HG02623 (cell line): ENCODE results near the gene SGPP2.

Source experiments
- ATAC-seq: cut with Tn5 transposase; IDR thresholded peaks from one replicate; pipeline ENCODE4 v1.9.1; 2021; ENCODE audit warnings: moderate library complexity; ENCODE audit not compliant: unreplicated experiment

SGPP2 gene

DNA sequence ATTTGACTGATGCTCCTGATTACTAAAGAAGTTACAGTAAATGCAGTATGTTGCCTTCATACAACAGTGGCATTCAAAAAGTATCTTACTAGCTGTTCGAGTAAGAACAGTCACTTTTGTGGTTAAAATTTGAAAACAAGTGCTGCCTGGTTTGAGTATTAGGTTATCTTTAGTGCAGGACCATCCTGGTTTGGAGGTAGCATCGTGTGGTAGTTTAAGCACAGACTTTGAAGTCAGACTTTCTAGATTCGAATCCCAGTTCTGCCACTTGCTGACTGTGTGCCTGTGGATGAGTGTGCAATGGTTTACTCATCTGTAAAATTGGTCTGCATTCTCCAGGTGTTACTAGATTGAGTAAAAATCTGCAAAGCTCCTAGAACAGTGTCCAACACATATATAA is 96.8 kb downstream of the SGPP2 start:
- ATAC-seq = peak; percentile 68

DNA sequence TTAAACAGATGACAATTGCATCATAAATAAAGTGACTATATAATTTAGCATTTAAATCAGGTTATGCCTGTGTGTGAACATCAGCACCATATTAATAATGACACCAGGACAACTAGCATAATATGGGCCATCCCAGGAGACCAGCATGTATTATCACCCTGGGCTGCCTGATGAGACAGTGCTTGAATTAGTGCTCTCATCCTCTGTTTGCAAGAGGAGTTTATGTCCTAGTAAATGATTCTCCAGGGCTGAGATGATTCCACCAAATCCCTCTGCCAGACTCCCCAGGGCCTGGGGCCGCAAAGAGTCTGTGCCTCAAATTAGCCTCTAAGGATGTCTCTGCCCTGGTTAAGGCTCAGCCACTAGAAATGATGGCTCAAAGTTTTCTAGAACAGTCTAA is 97.7 kb downstream of the SGPP2 start:
- ATAC-seq = no peak

DNA sequence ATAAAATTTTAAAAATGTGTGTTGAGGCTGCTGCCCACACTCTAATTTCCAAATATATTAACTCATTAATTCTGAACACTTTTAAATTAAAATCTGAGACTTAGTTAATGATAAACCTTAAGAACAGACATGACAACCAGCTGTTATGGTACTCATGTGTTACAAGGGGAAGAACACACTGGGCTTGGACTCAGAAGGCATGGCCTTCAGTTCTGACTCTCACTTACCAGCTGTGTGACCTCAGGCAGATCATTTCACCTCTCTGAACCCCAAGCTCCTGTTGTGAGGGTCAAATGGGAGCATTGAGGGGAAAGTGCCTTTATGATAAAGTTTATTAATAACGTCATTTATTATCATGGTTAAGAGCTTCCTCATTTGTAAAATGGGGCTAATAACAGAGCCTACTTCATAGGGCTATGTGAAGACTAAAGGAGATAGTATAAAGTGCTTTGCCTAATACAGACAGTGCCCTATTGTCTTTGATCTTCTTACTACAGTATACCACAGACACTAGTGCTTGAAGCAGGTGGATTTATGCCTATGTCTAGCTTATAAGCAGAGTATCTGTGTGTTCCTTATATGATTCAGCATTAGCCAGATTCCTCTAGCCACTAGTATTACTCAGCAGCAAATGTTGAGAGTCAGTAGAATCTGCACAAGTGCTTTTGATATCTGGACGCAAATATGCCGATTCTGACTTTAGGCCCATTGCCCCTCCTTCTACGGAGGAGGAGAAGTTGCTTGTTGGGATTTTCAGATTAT is 99.6 kb downstream of the SGPP2 start:
- peak; percentile 56 for ATAC-seq

DNA sequence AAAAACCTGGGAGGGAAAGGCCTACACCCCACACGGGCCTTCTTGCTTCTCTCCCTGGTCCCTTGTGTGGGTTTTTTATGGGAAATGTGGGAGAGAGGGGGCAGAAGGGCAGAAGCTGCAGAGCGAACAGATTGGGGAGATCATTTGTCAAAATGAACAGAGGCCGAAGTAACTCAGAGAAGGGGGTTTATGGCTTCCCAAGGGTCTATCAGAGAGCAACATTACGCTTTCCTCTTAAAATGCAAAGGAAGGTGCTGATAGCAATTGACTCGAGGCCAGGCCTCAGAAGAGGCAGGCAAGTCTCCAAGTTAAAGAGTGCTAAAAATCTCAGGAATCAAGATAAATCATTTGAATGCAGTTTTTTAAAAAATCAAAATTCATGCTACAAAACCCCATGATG is 101.5 kb downstream of the SGPP2 start:
- ATAC-seq = no peak

DNA sequence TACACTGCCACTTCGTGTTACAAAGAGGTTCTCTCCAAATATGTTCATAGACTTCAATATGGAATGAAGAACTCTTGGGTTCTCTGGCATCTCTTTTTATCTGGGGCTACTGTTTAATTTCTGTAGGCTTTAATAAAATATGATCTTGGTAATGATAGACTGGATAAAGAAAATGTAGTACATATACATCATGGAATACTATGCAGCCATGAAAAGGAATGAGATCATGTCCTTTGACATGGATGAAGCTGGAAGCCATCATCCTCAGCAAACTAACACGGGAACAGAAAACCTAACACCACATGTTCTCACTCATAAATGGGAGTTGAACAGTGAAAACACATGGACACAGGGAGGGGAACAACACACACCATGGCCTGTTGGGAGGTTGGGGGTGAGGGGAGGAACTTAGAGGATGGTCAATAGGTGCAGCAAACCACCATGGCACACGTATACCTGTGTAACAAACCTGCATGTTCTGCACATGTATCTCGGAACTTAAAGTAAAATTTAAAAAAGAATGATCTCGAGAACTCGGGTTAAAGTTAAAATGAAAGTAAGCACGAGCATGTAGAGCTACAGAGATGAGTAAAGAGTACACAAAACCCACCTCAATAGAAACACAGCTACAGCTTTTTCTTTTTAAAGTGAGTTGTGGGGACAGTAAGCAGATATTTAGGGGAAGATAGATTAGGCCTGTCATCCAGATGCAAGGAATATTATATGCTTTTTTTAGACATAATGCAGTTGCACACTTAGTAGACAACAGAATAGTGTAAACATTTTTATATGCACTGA is 102.3 kb downstream of the SGPP2 start:
- no peak for ATAC-seq

DNA sequence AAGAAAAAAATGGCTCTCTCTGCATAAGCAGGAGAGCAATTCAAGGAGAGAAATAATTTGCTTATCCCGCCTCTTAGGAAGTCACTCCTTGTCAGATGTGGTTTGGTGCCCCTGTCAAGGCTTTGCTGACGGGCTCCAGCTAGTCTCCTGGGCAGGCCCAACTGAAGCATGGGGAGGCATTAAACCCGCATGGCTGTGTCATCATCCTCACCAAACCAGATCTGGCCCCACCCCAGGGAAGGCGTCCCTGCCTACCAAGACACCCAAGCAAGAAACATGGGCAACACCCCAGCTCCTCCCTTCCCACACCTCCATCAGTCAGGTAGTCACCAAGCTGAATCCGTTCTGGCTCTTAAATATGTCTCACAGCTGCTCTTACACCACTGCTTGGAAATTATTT is 108.0 kb downstream of the SGPP2 start:
- no peak for ATAC-seq

DNA sequence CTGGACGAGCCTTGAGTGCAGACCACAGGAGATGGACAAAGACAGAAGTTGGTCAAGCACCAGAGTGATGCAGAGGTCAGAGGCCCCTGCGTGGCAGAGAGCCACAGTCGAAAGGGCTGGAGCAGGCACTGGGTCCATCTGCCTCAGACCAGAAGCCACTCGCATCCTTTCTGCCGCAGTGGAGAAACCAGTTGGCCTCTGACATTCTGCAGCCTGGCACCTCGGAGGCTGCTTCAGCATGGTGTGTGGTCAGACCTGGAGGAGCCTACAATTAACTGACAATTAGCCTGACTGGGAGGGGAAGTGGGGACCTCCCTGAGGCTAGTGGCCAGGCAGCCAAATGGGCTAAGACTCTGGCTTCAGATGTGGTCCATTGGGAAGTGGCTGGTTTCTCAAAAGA is 111.1 kb downstream of the SGPP2 start:
- no peak for ATAC-seq

DNA sequence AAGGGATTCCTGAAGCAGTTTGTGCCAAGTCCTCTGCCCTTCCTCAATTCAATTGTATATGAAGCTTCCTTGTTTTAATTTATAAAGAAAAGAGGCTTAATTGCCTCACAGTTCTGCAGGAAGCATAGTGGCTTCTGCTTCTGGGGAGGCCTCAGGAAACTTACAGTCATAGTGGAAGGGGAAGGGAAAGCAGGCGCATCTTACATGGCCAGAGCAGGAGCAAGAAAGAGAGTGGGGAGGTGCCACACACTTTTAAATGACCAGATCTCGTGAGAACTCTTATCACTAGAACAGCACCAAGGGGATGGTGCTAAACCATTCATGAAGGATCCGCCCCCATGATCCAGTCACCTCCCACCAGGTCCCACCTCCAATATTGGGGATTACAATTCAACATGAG is 114.2 kb downstream of the SGPP2 start:
- ATAC-seq = peak; percentile 69

DNA sequence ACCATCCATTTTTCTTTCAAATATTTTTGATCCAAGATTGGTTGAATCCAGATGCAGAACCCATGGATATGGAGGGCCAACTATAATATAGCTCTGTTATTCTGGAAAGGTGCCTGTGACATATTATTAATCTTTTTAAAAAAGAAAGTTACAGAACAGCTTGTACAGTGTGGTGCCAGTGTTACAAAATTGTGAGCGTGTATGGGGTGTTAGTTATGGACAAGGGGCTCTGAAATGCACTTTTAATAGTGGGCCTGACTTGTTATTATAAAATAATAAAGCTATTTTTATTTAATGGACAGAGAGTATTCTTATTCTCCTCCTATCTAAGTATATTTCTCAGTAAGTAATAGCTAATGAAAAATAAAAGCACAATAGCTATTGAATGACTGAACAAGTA is 120.3 kb downstream of the SGPP2 start:
- no peak for ATAC-seq

DNA sequence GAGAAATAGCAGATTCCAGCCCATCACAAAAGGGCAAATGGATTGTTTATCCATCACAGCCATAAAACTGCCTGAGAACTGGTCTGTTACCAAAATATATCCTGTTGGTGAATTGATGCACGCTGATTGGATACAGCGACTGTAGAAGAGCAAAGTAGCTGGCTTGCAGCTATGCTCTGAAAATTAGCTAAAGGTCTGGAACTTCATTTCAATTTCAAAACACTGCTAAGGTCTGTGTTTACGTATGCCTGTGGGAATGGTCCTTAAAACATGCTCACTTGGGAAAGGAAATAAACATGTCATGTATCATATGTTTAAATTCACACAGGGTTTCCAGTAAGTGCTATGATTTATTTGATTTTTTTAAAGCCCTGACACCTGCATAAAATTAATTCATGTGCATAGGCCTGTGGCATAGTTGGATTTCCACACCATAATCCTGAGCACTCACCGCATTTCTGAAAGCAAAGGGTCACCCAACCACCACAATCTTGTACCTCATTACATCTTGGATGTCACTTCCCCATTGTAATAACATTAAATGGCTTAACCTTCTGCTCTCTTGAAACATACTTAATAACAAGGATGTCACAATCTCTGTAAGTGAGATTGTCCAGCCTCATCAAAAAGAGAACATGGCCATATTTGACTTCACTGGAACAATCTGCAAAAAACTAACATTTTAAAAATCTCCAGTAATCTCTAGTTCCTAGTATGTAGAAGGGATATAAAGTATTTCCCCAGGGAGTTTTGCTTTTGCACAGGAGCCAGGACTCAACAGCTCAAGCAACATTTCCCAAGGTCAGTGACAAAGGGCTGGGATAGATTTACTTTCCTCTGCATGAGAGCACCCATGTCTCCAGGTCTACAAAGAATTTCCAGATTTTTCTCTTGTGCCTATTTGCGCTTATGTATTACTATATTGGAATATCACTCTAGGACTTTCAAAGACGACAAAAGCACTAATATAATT is 121.8 kb downstream of the SGPP2 start:
- no peak for ATAC-seq

DNA sequence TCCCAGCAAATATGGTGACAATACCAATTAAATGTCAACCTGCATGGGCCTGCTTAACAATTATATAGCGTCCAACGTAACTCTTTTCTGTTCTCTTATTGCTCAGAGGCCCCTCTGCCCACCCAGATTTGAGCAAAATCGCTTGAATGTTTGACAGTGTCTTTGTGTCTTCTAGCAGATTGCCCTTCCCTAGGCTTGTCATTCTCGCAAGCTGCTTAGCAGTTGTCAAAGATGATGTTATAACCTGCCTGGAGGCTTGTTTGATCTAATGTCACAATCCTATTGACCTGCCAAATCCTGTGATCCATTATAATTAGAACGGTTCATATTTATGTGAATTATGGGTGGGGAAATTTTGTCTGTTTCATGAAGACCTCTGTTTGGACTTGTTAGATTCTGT is 122.7 kb downstream of the SGPP2 start:
- ATAC-seq = no peak

DNA sequence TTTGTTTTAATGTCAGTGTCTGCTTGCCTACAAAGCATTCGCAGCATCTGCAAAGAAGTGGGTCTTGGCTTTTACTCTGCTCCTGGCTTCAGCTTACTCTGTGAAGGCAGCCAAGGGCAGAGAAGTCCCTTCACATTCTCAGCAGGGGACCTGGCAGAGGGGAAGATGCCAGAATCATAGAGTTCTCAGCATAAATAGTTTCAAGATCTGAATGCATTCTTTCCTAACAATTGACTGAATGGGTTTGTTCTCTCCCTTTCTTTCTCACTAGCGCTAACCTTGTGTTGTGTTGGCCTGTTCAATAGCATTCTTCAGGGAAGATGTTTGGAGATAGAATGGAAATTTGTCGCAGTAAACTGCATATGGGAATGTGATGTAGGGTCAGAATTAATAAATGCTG is 124.6 kb downstream of the SGPP2 start:
- no peak for ATAC-seq

DNA sequence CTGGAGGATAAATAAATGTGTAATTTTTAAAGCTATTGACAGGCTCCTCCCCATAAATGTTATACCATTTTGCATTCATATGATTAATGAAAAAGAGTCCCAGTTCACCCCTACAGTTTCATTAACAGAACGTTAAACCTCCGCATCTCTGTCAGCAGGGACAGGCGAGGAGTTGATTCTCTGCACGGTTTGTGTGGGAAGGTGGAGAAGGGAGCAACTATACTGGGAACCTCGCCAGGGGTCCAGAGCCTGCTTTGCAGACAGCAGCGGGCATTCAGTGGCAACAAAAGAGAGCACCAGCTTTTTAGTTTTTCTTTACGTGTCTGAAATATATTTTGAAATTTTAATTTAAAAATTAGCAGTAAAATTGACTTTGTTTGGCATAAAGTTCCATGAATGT is 130.2 kb downstream of the SGPP2 start:
- no peak for ATAC-seq

DNA sequence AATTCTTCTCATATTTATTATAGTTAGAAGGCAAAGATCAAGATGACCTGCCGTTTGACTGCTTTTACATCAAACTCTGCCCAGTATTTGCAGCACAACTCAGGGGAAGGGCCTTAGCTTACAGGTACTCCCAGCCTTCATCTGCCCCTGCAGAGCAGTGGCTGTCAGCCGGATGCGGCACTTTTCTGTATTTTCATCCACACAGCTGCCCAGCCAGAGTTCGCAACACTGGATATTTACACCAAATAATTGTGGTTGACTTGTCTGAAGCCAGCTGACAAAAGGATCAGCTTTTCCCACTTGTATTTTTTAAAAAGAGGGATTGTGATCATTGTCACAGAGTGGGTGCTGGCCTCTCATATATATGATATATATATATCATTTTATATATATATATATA is 136.8 kb downstream of the SGPP2 start:
- no peak for ATAC-seq

DNA sequence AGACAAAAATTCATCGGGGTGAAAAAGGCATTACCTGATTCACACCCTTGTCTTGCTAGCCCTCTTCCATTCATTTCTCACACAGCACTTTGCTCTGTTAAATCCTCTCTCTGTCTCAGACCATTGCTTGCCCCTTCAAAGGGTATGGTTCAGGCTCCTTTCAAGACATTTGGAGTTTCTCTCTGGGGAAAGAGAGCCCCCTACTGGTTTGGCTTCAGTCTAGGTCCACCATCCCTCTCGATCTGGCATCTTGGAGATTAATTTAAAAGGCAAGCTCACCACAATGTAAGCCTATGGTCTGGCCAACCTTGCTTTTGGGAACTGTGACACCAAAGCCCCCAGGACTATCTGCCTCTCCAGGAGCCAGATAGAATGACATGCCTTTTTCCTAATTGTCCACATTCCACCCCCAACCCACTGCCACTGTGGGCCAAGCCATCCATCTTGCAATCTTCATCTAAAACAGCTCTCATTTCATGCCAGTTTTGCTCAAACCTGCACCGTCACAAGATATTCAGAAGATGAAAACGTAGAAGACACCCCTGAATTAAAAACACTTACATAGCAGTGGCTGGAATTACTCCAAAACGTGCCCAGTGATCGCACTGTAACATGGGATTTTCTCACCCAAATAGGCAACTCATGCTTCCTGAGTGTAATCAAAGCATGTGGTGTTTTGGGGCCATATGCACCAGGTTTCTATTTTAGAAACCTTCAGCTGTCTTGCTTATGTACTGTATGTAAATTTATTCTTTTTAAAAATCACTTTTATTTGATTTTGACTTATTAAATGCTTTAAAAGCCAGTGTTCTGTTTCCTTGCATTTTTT is 137.7 kb downstream of the SGPP2 start:
- ATAC-seq = peak; percentile 72

DNA sequence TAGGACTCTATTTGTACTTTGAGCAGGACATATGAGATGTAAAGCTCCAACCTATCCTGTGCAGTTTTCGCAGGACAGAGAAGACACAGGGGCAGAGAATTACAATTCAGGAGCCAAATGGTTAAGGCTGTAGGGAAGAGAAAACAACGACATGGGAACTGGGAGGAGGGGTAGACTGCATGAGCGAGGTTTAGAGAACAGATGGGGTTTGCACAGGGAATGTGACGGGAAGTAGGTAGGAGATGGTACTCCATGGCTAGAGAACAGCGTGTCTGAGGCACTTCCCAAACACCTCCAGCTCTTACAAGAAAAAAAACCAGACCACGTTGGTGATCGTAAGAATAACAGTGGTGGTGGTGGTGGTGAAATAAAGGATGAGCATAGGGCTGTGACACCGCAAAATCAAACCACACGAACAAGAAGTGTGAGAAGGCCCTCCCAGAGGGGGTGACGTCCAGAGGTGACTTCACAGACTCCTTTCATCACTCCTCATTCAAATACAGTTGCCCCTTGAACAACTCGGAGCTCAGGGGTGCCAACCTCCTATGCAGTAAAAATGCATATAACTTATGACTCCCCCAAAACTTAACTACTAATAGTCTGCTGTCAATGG is 138.9 kb downstream of the SGPP2 start:
- ATAC-seq = no peak

DNA sequence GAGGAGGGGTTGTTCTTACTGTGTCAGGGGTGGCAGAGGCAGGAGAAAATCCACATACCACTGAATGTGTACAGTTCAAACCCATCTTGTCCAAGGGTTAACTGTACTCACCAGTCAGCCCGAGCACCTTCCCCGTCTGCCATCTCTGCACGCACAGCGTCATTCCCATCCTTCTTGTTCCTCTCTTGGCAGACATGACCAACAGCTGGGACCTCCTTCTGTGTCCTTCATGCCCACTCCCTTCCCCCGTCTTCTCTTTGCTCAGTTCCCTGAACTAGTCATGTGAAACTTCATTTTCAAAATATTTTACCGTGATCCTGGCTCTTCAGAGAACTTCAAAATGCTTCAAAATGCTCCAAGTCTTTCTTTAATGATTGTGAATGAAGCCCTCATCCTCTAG is 139.6 kb downstream of the SGPP2 start:
- ATAC-seq = no peak

DNA sequence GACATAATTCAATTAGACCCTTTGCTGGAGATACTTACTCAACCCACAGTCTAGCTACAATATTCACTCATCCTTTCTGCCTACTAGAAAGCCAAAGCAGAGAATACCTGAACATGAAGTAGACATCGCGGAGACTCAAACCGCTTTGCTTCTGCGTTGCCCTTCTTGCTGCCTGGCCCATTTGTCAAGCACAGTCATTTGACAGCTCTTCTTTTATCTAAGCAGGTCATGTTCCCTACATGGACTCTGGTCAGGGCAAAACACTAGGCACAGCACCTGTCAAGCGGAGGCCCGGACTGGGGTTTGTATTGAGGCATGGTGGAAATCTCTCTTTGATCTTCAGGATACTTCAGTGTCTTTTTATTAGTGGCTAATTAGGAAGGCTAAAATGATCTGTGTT is 141.9 kb downstream of the SGPP2 start:
- ATAC-seq = no peak

DNA sequence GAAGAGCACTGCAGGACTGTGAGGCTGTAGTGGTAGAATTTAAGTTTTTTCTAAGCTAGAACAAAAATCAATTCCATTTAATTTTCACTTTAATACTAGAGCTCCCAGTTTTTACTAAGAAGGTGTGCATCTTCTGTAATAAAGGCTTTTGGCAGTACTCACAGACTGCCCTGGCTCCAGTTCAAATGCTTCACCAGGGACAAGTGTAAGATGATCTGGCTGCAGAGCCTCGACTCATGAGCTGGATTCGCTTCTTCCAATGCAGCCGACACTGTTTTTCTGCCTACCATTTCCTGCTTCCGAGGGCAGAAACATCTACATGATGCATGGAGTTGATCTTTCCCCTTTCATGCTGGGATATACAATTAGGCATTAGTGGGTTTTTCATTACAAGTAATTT is 144.5 kb downstream of the SGPP2 start:
- ATAC-seq = no peak

DNA sequence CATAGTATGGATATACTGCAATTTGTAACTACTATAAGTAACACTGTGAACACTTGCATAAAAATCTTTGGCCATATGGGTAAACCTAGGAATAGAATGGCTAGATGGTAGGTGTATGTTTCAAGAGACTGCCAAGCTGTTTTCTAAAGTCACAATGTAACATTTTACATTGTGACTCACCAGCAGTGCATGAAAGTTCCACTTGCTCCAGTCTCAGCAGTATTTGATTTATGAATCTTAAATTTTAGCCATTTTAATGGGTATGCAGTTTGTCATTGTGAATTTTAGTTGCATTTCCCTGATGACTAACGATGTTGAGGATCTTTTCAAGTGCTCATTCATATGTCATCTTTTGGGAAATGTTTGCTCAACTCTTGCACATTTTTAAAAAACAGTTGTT is 145.5 kb downstream of the SGPP2 start:
- ATAC-seq = no peak
